AG04449 (cell line): ENCODE measurements around the gene SEC22A.

Source experiments
- CTCF ChIA-PET: fragments of 350-600 bp; formaldehyde crosslinking; extraction: SDS; loops from one replicate; lab custom pipeline; 2021; ENCODE audit warnings: antibody characterized with exemption; lab: Yijun Ruan, JAX
- POLR2A ChIA-PET: fragments of 400-600, 350-600 bp; formaldehyde crosslinking; extraction: SDS; loops from one replicate; lab custom pipeline; 2020; ENCODE audit warnings: antibody characterized with exemption, inconsistent platforms; lab: Yijun Ruan, JAX
- DNase-seq: peaks from one replicate; pipeline ENCODE4 v3.0.0-alpha.2; 2010; ENCODE audit warnings: low read depth, low spot score
- H3K4me3 ChIP-seq: 2 replicates; pipeline ENCODE4 v1.5.1; 2011; ENCODE audit warnings: low read depth, mild to moderate bottlenecking, control low read depth, low read length
- TF ChIP-seq, protein P1 (sequence below): IDR thresholded peaks from one replicate; pipeline ENCODE4 v1.5.1; 2011; ENCODE audit warnings: mild to moderate bottlenecking, moderate library complexity, low read length, control low read depth, inconsistent platforms; ENCODE audit not compliant: insufficient read depth; ENCODE audit errors: missing control alignments

The SEC22A gene

GRCh38 chr3:123290107-123290930, 88.6 kb downstream of the SEC22A start:
- H3K4me3 ChIP-seq = no peak overlapping the region
- POLR2A ChIA-PET = no interaction called here
- TF ChIP-seq, protein P1, sequence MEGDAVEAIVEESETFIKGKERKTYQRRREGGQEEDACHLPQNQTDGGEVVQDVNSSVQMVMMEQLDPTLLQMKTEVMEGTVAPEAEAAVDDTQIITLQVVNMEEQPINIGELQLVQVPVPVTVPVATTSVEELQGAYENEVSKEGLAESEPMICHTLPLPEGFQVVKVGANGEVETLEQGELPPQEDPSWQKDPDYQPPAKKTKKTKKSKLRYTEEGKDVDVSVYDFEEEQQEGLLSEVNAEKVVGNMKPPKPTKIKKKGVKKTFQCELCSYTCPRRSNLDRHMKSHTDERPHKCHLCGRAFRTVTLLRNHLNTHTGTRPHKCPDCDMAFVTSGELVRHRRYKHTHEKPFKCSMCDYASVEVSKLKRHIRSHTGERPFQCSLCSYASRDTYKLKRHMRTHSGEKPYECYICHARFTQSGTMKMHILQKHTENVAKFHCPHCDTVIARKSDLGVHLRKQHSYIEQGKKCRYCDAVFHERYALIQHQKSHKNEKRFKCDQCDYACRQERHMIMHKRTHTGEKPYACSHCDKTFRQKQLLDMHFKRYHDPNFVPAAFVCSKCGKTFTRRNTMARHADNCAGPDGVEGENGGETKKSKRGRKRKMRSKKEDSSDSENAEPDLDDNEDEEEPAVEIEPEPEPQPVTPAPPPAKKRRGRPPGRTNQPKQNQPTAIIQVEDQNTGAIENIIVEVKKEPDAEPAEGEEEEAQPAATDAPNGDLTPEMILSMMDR = no peak
- CTCF ChIA-PET = interaction anchor here (1.0 to 1.7 kb wide), 3 partner anchors 9 to 39 kb away, joined by 4 to 9 read pairs (median 5); no protein-coding TSS in a partner anchor
- DNase-seq = no peak

DNA sequence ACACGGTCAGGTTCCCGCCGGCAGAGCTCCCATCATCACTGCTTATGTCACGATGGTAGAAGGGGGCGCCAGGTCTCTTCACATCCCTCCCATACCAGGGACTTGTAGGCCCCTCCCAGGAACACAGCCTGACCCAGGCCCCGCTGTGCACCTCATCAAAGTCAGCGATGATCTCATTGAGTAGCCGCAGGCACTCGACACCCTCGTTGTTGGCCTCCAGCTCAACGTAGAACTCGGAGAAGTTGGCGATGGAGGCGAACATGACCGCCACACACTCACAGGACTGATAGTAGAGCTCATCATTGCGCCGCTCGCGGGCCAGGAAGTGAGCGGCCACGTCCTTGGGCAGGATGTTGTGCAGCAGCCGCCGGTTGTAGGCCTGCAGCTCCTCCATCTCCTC, 89.2 kb downstream of the SEC22A start:
- no peak for DNase-seq
- TF ChIP-seq, protein P1 = no peak
- CTCF ChIA-PET = interaction anchor here (1.0 to 1.7 kb wide), 3 partner anchors 10 to 38 kb away, joined by 4 to 9 read pairs (median 5); no protein-coding TSS in a partner anchor
- H3K4me3 ChIP-seq = no peak overlapping the region
- POLR2A ChIA-PET = no interaction called here

DNA sequence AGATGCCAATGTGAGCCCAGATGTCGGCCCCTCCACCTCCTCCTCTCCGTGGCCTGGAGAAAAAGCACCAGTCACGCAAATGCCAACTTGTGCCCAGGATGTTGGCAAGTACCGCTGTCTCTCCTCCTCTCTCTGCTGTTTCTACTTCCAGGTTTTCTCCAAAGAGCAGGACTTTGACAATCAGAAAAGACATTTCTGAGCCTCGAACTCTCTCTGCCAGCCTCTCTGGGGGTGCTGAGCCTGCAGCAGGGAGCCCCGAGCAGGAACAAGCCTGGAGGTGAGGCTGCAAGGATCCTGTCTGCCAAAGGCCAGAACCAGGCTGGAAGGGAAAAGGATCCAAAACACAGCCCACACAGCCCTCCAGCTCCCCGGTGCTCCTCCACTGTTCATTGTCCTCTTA, 89.7 kb downstream of the SEC22A start:
- ChIA-PET CTCF (interaction anchor here (1.7 kb wide), 1 partner anchor 38 kb away, joined by 9 read pairs; no protein-coding TSS in a partner anchor), POLR2A (no interaction called here)
- no peak overlapping the region for H3K4me3 ChIP-seq
- TF ChIP-seq, protein P1 = no peak
- DNase-seq = no peak

GRCh38 chr3:123292321-123293310, 90.9 kb downstream of the SEC22A start:
- TF ChIP-seq, protein P1 = no peak
- DNase-seq = no peak
- no peak overlapping the region for H3K4me3 ChIP-seq
- ChIA-PET CTCF (no interaction called here), POLR2A (no interaction called here)

DNA sequence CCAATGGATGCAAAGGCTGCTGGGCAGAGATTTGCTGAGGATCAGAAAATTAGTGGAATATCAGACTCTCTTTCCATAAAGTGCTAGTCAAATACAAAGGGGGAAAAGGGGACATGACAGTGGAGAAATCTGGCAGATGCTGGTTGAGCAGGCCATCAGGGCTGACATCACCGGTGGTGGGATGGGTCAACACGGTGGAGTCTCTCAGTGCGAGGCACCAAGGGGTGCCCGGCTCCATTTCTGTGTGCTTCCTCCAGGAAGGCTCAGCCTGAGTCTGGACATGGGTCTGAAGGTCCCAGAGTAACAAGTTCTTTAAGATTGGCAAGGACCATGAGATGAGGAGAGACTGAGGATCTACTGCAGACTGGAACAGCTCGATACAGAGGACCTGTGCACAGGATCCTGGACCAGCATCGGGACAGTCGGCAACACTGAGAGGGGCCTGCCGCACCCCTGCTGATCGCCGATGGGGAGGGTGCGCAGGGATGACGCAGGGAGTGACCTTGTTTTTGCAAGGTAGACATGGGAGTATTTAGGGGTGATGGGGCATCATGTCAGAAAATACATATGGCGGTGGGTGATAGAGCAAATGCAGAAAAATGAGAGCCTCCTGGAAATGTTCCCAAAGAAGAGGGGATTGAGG, 92.7 kb downstream of the SEC22A start:
- POLR2A ChIA-PET = no interaction called here
- no peak for DNase-seq
- CTCF ChIA-PET = no interaction called here
- no peak overlapping the region for H3K4me3 ChIP-seq
- TF ChIP-seq, protein P1 = no peak
